HG03064 (cell line): ENCODE measurements around the gene ZNF664.

Experiments
- ATAC-seq: cut with Tn5 transposase; IDR thresholded peaks from one replicate; pipeline ENCODE4 v1.9.1; 2021; ENCODE audit warnings: low read depth; ENCODE audit not compliant: unreplicated experiment

ZNF664 gene

GRCh38 chr12:123957196-123957595 is 15.8 kb upstream of the ZNF664 start:
- no peak for ATAC-seq

GRCh38 chr12:123958462-123958861 is 14.6 kb upstream of the ZNF664 start:
- no peak for ATAC-seq

- no peak for ATAC-seq
Observed at GRCh38 chr12:123958876-123959275, 14.1 kb upstream of the ZNF664 start.

GRCh38 chr12:123960029-123960735 is 12.8 kb upstream of the ZNF664 start:
- ATAC-seq = no peak

- ATAC-seq = no peak
Observed at GRCh38 chr12:123960856-123961255, 12.2 kb upstream of the ZNF664 start.

- ATAC-seq = no peak
Observed at GRCh38 chr12:123961585-123962345, 11.2 kb upstream of the ZNF664 start.

GRCh38 chr12:123962513-123962912 is 10.5 kb upstream of the ZNF664 start:
- ATAC-seq = no peak

GRCh38 chr12:123963821-123964220 is 9.2 kb upstream of the ZNF664 start:
- ATAC-seq = no peak

GRCh38 chr12:123965382-123965781 is 7.6 kb upstream of the ZNF664 start:
- ATAC-seq = no peak

- no peak for ATAC-seq
Observed at GRCh38 chr12:123966596-123966995, 6.4 kb upstream of the ZNF664 start.

GRCh38 chr12:123967121-123967586 is 5.9 kb upstream of the ZNF664 start:
- ATAC-seq = no peak

- no peak for ATAC-seq
Observed at GRCh38 chr12:123971449-123971769, 1.6 kb upstream of the ZNF664 start.

GRCh38 chr12:123971770-123972456 is 1.1 kb upstream of the ZNF664 start:
- ATAC-seq = peak; percentile 6

- ATAC-seq = peak; percentile 10
Observed at GRCh38 chr12:123973552-123974341, 732 bp downstream of the ZNF664 start.

GRCh38 chr12:123976227-123976826 is 3.3 kb downstream of the ZNF664 start:
- ATAC-seq = no peak

GRCh38 chr12:123979566-123979965 is 6.6 kb downstream of the ZNF664 start:
- ATAC-seq = no peak

- ATAC-seq = no peak
Observed at GRCh38 chr12:123982269-123982668, 9.3 kb downstream of the ZNF664 start.

GRCh38 chr12:123983822-123984485 is 10.9 kb downstream of the ZNF664 start:
- ATAC-seq = no peak

GRCh38 chr12:123984903-123985302 is 11.9 kb downstream of the ZNF664 start:
- ATAC-seq = no peak
